ENCODE data around the gene CDC42EP5. TPM values are rescaled to one million over a fixed set of nuclear protein-coding genes. Genes with fewer than 3 reads are reported as not detected.

The CDC42EP5 gene
- total and polyA plus RNA-seq, 4 donors: 15.8 to 25.7 (median 21.3) TPM

- DNase-seq (no peak), ATAC-seq (ENCODE audit: insufficient read depth, low FRiP score) (no peak)
- Histone ChIP-seq H3K4me1 (ENCODE audit: control insufficient read depth in 5 of 5, insufficient read depth in 5 of 5, low read length in 5 of 5) (peaks cover 0 to 40% (median 6%) of the 10 kb centered on the region in 5 donors), H3K27me3 (ENCODE audit: control insufficient read depth in 3 of 3, insufficient read depth in 3 of 3, low read length in 2 of 3) (no peaks in the 10 kb centered on the region), H3K9ac (ENCODE audit: insufficient read depth in 1 of 2, low read length in 2 of 2) (no peak overlapping the region), H3K4me3 (no peak overlapping the region), H3K36me3 (ENCODE audit: control insufficient read depth in 4 of 4, insufficient read depth in 4 of 4, low read length in 4 of 4) (no peaks in the 10 kb centered on the region), H3K9me3 (ENCODE audit: control insufficient read depth in 4 of 4, insufficient read depth in 3 of 4, low read length in 3 of 4) (no peaks in the 10 kb centered on the region), H3K27ac (ENCODE audit: low read depth in 1 of 2, low read length in 1 of 2) (no peak overlapping the region)
- no peak for TF ChIP-seq CTCF (IDR thresholded peaks at IDR 0.05; ENCODE audit: control extremely low read depth, extremely low read depth)
- 67 to 78% methylated on average over 10 of the region's 10 CpGs for WGBS, 2 donors
These were observed 40.9 kb downstream of the CDC42EP5 start for GRCh38 chr19:54432144-54432738.

- no peaks in the 10 kb centered on the region for H3K27me3 ChIP-seq (ENCODE audit: control insufficient read depth in 3 of 3, insufficient read depth in 3 of 3, low read length in 2 of 3)
- no peaks in the 10 kb centered on the region for H3K9me3 ChIP-seq (ENCODE audit: control insufficient read depth in 4 of 4, insufficient read depth in 3 of 4, low read length in 3 of 4)
- no peak overlapping the region for H3K27ac ChIP-seq (ENCODE audit: low read depth in 1 of 2, low read length in 1 of 2)
- no peak for TF ChIP-seq CTCF (IDR thresholded peaks at IDR 0.05; ENCODE audit: control extremely low read depth, extremely low read depth)
- WGBS, 2 donors: 27 to 39% methylated on average over 11 of the region's 11 CpGs
- ATAC-seq (ENCODE audit: insufficient read depth, low FRiP score) (no peak), DNase-seq (peak in 1 of 3 donors; percentile 32)
- peaks cover 0 to 35% (median 6%) of the 10 kb centered on the region in 5 donors for H3K4me1 ChIP-seq (ENCODE audit: control insufficient read depth in 5 of 5, insufficient read depth in 5 of 5, low read length in 5 of 5)
- no peak overlapping the region for H3K4me3 ChIP-seq
- no peaks in the 10 kb centered on the region for H3K36me3 ChIP-seq (ENCODE audit: control insufficient read depth in 4 of 4, insufficient read depth in 4 of 4, low read length in 4 of 4)
- no peak overlapping the region for H3K9ac ChIP-seq (ENCODE audit: insufficient read depth in 1 of 2, low read length in 2 of 2)
These were observed 41.7 kb downstream of the CDC42EP5 start for GRCh38 chr19:54431255-54431838.

- DNase-seq: peak; percentile 59 to 81 (median 75)
- Histone ChIP-seq H3K27me3 (ENCODE audit: control insufficient read depth in 3 of 3, insufficient read depth in 3 of 3, low read length in 2 of 3) (no peaks in the 10 kb centered on the region), H3K27ac (ENCODE audit: low read depth in 1 of 2, low read length in 1 of 2) (no peak overlapping the region), H3K9ac (ENCODE audit: insufficient read depth in 1 of 2, low read length in 2 of 2) (no peak overlapping the region), H3K4me1 (ENCODE audit: control insufficient read depth in 5 of 5, insufficient read depth in 5 of 5, low read length in 5 of 5) (peaks cover 0 to 27% (median 6%) of the 10 kb centered on the region in 5 donors), H3K9me3 (ENCODE audit: control insufficient read depth in 4 of 4, insufficient read depth in 3 of 4, low read length in 3 of 4) (no peaks in the 10 kb centered on the region), H3K4me3 (no peak overlapping the region), H3K36me3 (ENCODE audit: control insufficient read depth in 4 of 4, insufficient read depth in 4 of 4, low read length in 4 of 4) (no peaks in the 10 kb centered on the region)
- ATAC-seq (ENCODE audit: insufficient read depth, low FRiP score): no peak
- TF ChIP-seq CTCF (IDR thresholded peaks at IDR 0.05; ENCODE audit: control extremely low read depth, extremely low read depth): no peak
- 5 to 10% methylated on average over 40 to 43 of the region's 43 CpGs for WGBS, 2 donors
These were observed 42.5 kb downstream of the CDC42EP5 start for GRCh38 chr19:54430306-54431254.
